ENCODE measurements around the gene JUND. TPM values are rescaled to one million over a fixed set of nuclear protein-coding genes. Genes with fewer than 3 reads are reported as not detected.

Gene JUND
- total RNA-seq, 1 experiment from 2014 or later = 221 TPM

- H2AFZ ChIP-seq (ENCODE audit: low read depth, low read length, poor library complexity, severe bottlenecking) = no peak overlapping the region
- no peaks in the 10 kb centered on the region for H3K27me3 ChIP-seq (ENCODE audit: insufficient read depth, low read length)
- H3K9me3 ChIP-seq (ENCODE audit: control insufficient read depth in 1 of 2, insufficient read depth in 1 of 2, low read depth in 1 of 2, low read length in 2 of 2) = no peaks in the 10 kb centered on the region
- intact Hi-C loops (cut with micrococcal nuclease) = loop anchor here (2.0 to 10.0 kb wide), 2 partner anchors 137 to 315 kb away; partner anchors contain the start of gene CCDC124
- no peak overlapping the region for H3K9ac ChIP-seq (ENCODE audit: low read length)
- TF ChIP-seq ZBTB33 (IDR thresholded peaks at IDR 0.05; ENCODE audit: extremely low read depth, insufficient replicate concordance, low read length) (no peak), CBX3 (IDR thresholded peaks at IDR 0.05; ENCODE audit: low read depth) (no peak), CEBPB (IDR thresholded peaks at IDR 0.05; ENCODE audit: low read depth) (no peak), JUND (IDR thresholded peaks at IDR 0.05) (no peak), ZFX (IDR thresholded peaks at IDR 0.05) (no peak), EZH2phosphoT487 (IDR thresholded peaks at IDR 0.05; ENCODE audit: borderline replicate concordance) (no peak), ZNF274 (IDR thresholded peaks at IDR 0.05; ENCODE audit: low read depth, low read length) (no peak), CTCF (IDR thresholded peaks at IDR 0.05 in 2 of 3, conservative IDR thresholded peaks at IDR 0.05 in 1 of 3; ENCODE audit: borderline replicate concordance in 1 of 3, insufficient read depth in 1 of 3, low read depth in 2 of 3, low read length in 2 of 3) (no peak), REST (IDR thresholded peaks at IDR 0.05; ENCODE audit: low read depth) (no peak)
- CTCF ChIA-PET = interaction anchor here (1.0 to 7.0 kb wide), 4 partner anchors 25 to 244 kb away, joined by 3 to 106 read pairs (median 3); partner anchors contain the start of gene RAB3A
- H3K27ac ChIP-seq (ENCODE audit: low read depth, low read length) = no peak overlapping the region
- no TSS peak for BruUV-seq (replicated peaks)
- no peaks in the 10 kb centered on the region for H3K36me3 ChIP-seq (ENCODE audit: control insufficient read depth in 1 of 2, insufficient read depth in 2 of 2, low read length in 2 of 2)
- POLR2A ChIA-PET = interaction anchor here (1.2 kb wide), 1 partner anchor 32 kb away, joined by 5 read pairs; the partner anchor contains the start of gene JUND
- RAD21 ChIA-PET (ENCODE audit: low non-redundant PET in 1 of 2, low total read pairs in 2 of 2, uncharacterized antibody in 2 of 2, unreplicated experiment in 2 of 2) = interaction anchor here in 1 of 2 experiments (1.0 kb wide), 1 partner anchor 41 kb away, joined by 3 read pairs; no protein-coding TSS in a partner anchor
- H3K9me2 ChIP-seq (ENCODE audit: insufficient read depth) = no peaks in the 10 kb centered on the region
- H4K20me1 ChIP-seq (ENCODE audit: insufficient read depth) = no peaks in the 10 kb centered on the region
- DNase-seq (ENCODE audit: low read depth, low spot score) = no peak
- H3K4me1 ChIP-seq (ENCODE audit: control insufficient read depth in 1 of 2, insufficient read depth in 2 of 2, low read length in 2 of 2) = peaks cover 0 to 21% of the 10 kb centered on the region in 2 experiments; a peak in 1 of 4 replicates
- no peak overlapping the region for H3K4me2 ChIP-seq (ENCODE audit: low read length)
- H3K79me2 ChIP-seq (ENCODE audit: insufficient read depth, low read length) = no peaks in the 10 kb centered on the region
- no peak for ATAC-seq
- H3K4me3 ChIP-seq (replicated peaks in 1 of 2; ENCODE audit: low read depth in 1 of 2, low read length in 2 of 2) = no peak overlapping the region
Observed at GRCh38 chr19:18249834-18250233, 31.6 kb downstream of the JUND start.

All from HCT116 (cell line).